Peyer's patch (tissue), 4 donors: ENCODE data around the gene HBM. TPM values are rescaled to one million over a fixed set of nuclear protein-coding genes. Genes with fewer than 3 reads are reported as not detected.

Experiments
- DNase-seq, 3 donors: peaks; one replicate each; pipeline ENCODE4 v3.0.0-alpha.2; 2017 to 2019
- H3K27ac ChIP-seq, 4 donors: fragments of 200-600 bp; sonication (generic); one replicate each; pipeline ENCODE4 v1.5.1; 2016 to 2019
- H3K27me3 ChIP-seq, 2 donors: fragments of 200-600 bp; sonication (generic); one replicate each; pipeline ENCODE4 v1.5.1; 2019
- H3K36me3 ChIP-seq, 3 donors: fragments of 200-600 bp; sonication (generic); one replicate each; pipeline ENCODE4 v1.5.1; 2016 to 2019
- H3K4me1 ChIP-seq, 4 donors: fragments of 200-600 bp; sonication (generic); one replicate each; pipeline ENCODE4 v1.5.1; 2016 to 2019
- H3K4me3 ChIP-seq, 4 donors: fragments of 200-600 bp; sonication (generic); 1 replicate in 3 of 4; 2 replicates in 1 of 4; pipeline ENCODE4 v1.5.1; 2016 to 2019; ENCODE audit warnings: mild to moderate bottlenecking in 1 of 4
- H3K9me3 ChIP-seq, 4 donors: fragments of 200-600 bp; sonication (generic); one replicate each; pipeline ENCODE4 v1.5.1; 2016 to 2019; ENCODE audit warnings: mild to moderate bottlenecking in 1 of 4
- CTCF ChIP-seq, 6 experiments: fragments of 450-650 bp in 4 of 6; fragments of 200-600 bp in 2 of 6; sonication (generic) in 1 of 6; IDR thresholded peaks; one replicate each; pipeline ENCODE4 v1.5.1; 2017 to 2019; ENCODE audit warnings: antibody characterized with exemption in 6 of 6, mild to moderate bottlenecking in 3 of 6, moderate library complexity in 1 of 6
- POLR2A ChIP-seq, 2 donors: fragments of 450-650 bp; IDR thresholded peaks; one replicate each; pipeline ENCODE4 v1.5.1; 2017; ENCODE audit warnings: antibody characterized with exemption in 2 of 2, mild to moderate bottlenecking in 2 of 2, moderate library complexity in 2 of 2
- total RNA-seq, 4 donors: library from RNA; depleted of rRNA; stranded (reverse); fragments of >200 nt; gene quantifications; one replicate each; pipeline ENCODE4 v1.1.0, GENCODE V29; 2016

Gene HBM
- total RNA-seq, 4 donors from 2014 or later, result not detected

- no peak for DNase-seq
- H3K27ac ChIP-seq, result no peak overlapping the region
- H3K4me3 ChIP-seq, result no peak overlapping the region
- TF ChIP-seq CTCF (IDR thresholded peaks at IDR 0.05) (no peak), POLR2A (IDR thresholded peaks at IDR 0.05) (no peak)
- H3K4me1 ChIP-seq, result no peaks in the 10 kb centered on the region
- H3K9me3 ChIP-seq, result no peaks in the 10 kb centered on the region
- H3K27me3 ChIP-seq, result no peaks in the 10 kb centered on the region
- peaks cover 0 to 49% (median 0%) of the 10 kb centered on the region in 3 donors for H3K36me3 ChIP-seq
These were observed 21.6 kb downstream of the HBM start for GRCh38 chr16:187330-187729.

GRCh38 chr16:188674-189073, 22.9 kb downstream of the HBM start:
- TF ChIP-seq CTCF (IDR thresholded peaks at IDR 0.05) (peak in 1 of 6 experiments; percentile 7), POLR2A (IDR thresholded peaks at IDR 0.05) (no peak)
- H3K27me3 ChIP-seq, result no peaks in the 10 kb centered on the region
- H3K27ac ChIP-seq, result no peak overlapping the region
- H3K4me3 ChIP-seq, result no peak overlapping the region
- peaks cover 0 to 63% (median 0%) of the 10 kb centered on the region in 3 donors for H3K36me3 ChIP-seq
- DNase-seq, result no peak
- H3K4me1 ChIP-seq, result no peaks in the 10 kb centered on the region
- H3K9me3 ChIP-seq, result no peaks in the 10 kb centered on the region

GRCh38 chr16:189604-190186, 23.9 kb downstream of the HBM start:
- no peaks in the 10 kb centered on the region for H3K9me3 ChIP-seq
- TF ChIP-seq POLR2A (IDR thresholded peaks at IDR 0.05) (no peak), CTCF (IDR thresholded peaks at IDR 0.05) (no peak)

GRCh38 chr16:191831-192230, 26.1 kb downstream of the HBM start:
- TF ChIP-seq CTCF (IDR thresholded peaks at IDR 0.05) (no peak), POLR2A (IDR thresholded peaks at IDR 0.05) (no peak)
- no peaks in the 10 kb centered on the region for H3K4me1 ChIP-seq
- no peak overlapping the region for H3K27ac ChIP-seq
- H3K4me3 ChIP-seq, result no peak overlapping the region
- H3K27me3 ChIP-seq, result no peaks in the 10 kb centered on the region
- DNase-seq, result no peak
- H3K36me3 ChIP-seq, result peaks cover 0 to 94% (median 0%) of the 10 kb centered on the region in 3 donors
- H3K9me3 ChIP-seq, result no peaks in the 10 kb centered on the region

More at GRCh38 chr16:189604-190186, 23.9 kb downstream of the HBM start:
- DNase-seq, result no peak
- no peaks in the 10 kb centered on the region for H3K27me3 ChIP-seq
- H3K4me1 ChIP-seq, result no peaks in the 10 kb centered on the region
- H3K4me3 ChIP-seq, result no peak overlapping the region
- peaks cover 0 to 73% (median 0%) of the 10 kb centered on the region in 3 donors for H3K36me3 ChIP-seq
- H3K27ac ChIP-seq, result no peak overlapping the region

GRCh38 chr16:192686-193085, 26.9 kb downstream of the HBM start:
- TF ChIP-seq CTCF (IDR thresholded peaks at IDR 0.05), result no peak
- TF ChIP-seq POLR2A (IDR thresholded peaks at IDR 0.05), result no peak

More at GRCh38 chr16:192686-193085, 26.9 kb downstream of the HBM start:
- H3K4me3 ChIP-seq, result no peak overlapping the region
- no peak for DNase-seq
- H3K4me1 ChIP-seq, result no peaks in the 10 kb centered on the region
- peaks cover 0 to 95% (median 0%) of the 10 kb centered on the region in 3 donors for H3K36me3 ChIP-seq
- no peaks in the 10 kb centered on the region for H3K9me3 ChIP-seq
- H3K27me3 ChIP-seq, result no peaks in the 10 kb centered on the region
- no peak overlapping the region for H3K27ac ChIP-seq
